Fibroblast of villous mesenchyme (primary cell): ENCODE results near the gene WFDC6. TPM values are rescaled to one million over a fixed set of nuclear protein-coding genes. Genes with fewer than 3 reads are reported as not detected.

Experiments
- DNase-seq: peaks from one replicate; pipeline ENCODE4 v3.0.0-alpha.2; 2010; ENCODE audit warnings: low read depth
- H3K4me3 ChIP-seq: 2 replicates; pipeline ENCODE4 v1.5.1; 2011; ENCODE audit warnings: low read depth, mild to moderate bottlenecking, low read length
- small RNA-seq: library from RNA; depleted of rRNA; stranded (forward); fragments of <200 nt; gene quantifications from one replicate; pipeline ENCODE3, GENCODE V24; 2012
- total RNA-seq: library from RNA; depleted of rRNA; stranded (reverse); fragments of >200 nt; gene quantifications from 2 replicates; pipeline ENCODE4 v1.2.3, GENCODE V29; 2012
- TF ChIP-seq, protein P1 (sequence below): IDR thresholded peaks from 2 replicates; pipeline ENCODE4 v1.5.1; 2012; ENCODE audit warnings: low read depth, mild to moderate bottlenecking, low read length; ENCODE audit not compliant: insufficient read depth

Gene WFDC6
- total RNA-seq, 1 donor, result not detected

DNA sequence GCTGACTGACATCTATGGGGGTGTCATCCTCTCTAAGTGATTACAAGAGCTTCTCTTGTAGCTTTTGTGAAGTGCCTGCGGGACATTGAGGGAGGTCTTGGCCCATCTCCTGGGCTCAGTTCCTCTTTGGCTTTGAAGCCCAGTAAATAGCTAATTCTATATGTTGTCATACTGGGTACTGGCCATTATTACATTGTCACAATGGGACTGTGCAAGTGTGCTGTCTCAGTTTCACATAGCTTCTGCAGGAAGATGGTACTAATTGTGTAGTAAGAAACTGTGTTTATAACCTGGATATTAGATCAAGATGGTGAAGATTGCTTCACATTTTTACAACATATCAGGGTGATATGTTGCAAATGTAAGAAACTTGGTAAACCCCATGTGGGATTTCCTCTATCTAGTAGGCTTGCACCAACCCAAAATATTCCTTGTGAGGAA lies 43.8 kb downstream of the WFDC6 start:
- DNase-seq, result no peak
- TF ChIP-seq, protein P1, sequence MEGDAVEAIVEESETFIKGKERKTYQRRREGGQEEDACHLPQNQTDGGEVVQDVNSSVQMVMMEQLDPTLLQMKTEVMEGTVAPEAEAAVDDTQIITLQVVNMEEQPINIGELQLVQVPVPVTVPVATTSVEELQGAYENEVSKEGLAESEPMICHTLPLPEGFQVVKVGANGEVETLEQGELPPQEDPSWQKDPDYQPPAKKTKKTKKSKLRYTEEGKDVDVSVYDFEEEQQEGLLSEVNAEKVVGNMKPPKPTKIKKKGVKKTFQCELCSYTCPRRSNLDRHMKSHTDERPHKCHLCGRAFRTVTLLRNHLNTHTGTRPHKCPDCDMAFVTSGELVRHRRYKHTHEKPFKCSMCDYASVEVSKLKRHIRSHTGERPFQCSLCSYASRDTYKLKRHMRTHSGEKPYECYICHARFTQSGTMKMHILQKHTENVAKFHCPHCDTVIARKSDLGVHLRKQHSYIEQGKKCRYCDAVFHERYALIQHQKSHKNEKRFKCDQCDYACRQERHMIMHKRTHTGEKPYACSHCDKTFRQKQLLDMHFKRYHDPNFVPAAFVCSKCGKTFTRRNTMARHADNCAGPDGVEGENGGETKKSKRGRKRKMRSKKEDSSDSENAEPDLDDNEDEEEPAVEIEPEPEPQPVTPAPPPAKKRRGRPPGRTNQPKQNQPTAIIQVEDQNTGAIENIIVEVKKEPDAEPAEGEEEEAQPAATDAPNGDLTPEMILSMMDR, result no peak
- H3K4me3 ChIP-seq, result no peak overlapping the region

DNA sequence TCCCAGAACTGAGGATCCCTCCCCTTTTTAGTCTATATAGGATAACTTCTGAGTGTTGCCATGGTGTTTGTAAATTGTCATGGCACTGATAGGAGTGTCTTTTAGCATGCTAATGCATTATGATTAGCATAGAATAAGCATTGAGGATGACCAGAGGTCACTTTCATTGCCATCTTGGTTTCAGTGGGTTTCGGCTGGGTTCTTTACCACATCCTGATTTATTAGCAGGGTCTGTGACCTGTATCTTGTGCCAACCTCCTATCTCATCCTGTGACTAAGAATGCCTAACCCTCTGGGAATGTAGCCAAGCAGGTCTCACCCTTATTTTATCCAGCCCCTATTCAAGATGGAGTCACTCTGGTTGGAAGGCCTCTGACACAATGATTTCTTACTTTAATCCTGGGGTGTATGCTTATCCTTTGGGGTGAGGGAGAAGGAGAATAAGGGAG lies 50.2 kb downstream of the WFDC6 start:
- no peak overlapping the region for H3K4me3 ChIP-seq
- DNase-seq, result no peak

DNA sequence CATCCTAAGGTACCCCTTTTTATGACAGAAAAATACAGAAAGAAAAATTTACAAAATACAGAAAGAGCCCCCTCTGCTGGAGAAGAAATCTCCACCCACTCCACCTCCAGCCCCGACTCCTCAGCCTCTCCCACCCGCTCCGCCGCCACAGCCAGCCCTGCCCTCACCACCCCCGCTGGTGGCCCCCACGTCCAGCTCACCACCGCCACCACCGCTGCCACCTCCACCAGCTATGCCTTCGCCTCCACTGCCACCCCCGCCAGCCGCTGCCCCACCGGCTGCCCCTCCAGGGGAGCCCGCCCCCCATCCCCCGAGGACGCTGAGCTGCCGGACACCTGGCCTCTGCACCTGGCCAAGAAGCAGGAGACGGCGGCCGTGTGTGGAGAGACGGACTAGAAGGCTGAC lies 52.0 kb downstream of the WFDC6 start:
- no peak overlapping the region for H3K4me3 ChIP-seq
- TF ChIP-seq, protein P1, result no peak
- DNase-seq, result no peak

More for the DNA sequence above, 50.2 kb downstream of the WFDC6 start:
- TF ChIP-seq, protein P1, result no peak

DNA sequence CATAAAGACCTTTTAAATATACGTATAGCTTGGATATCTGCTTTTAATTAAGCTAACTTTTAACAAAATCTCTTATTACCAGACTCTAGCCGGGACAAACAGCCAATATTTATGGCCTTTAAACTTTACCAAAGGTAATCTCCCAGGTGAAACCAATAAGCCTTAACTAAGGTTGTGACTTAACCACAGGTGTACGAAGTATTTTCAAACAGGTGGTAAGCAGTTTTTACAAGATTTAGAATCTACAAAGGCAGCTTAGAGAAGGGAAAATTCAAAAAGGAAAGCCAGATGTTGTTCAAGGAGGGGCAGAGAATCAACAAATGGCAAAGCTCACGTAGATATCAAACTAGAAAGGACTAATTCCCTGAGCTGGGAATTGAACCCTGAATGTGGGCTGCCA lies 53.9 kb downstream of the WFDC6 start:
- no peak overlapping the region for H3K4me3 ChIP-seq
- DNase-seq, result no peak
- TF ChIP-seq, protein P1, result no peak

DNA sequence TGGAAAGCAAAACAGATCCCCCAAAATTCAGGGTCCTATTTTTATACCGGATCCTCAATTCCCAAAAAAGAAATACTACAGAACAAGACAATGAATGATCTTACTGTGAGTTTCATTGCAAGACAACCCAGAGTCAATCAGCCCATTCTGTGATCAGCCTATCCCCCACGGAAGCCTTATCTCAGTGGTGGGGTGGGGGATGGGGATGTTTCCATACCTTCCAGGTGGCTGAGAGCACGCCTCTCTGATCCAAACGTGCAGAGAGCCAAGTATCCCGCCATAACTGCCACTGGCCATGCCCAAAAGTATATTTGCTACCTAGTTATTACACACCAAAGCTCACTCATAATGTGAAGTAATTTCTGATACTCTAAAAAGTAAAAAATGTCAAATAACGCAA lies 54.6 kb downstream of the WFDC6 start:
- no peak for DNase-seq
- TF ChIP-seq, protein P1, result no peak
- no peak overlapping the region for H3K4me3 ChIP-seq

Small RNAs within 50 kb of the gene (small RNA-seq; reads per million reads assigned to genes)
- not detected for gene AL031663.1
- not detected for gene HSPD1P21
- gene RNA5SP485, result not detected

Other genes with a start within 250 kb of the WFDC6 start
- not detected in 2 replicates for gene RBPJL, start 232.6 kb downstream of the WFDC6 start, total RNA-seq
- gene MATN4, start 231.2 kb downstream of the WFDC6 start, total RNA-seq, result not detected in 2 replicates
- 129 and 178 TPM in 2 replicates for gene SDC4, start 191.1 kb downstream of the WFDC6 start, total RNA-seq
- 19.0 and 25.9 TPM in 2 replicates for gene SYS1, start 176.3 kb downstream of the WFDC6 start, total RNA-seq
- not detected in 2 replicates for gene TP53TG5, start 161.2 kb downstream of the WFDC6 start, total RNA-seq
- 9.9 and 11.3 TPM in 2 replicates for gene DBNDD2, start 131.2 kb downstream of the WFDC6 start, total RNA-seq
- gene PIGT, start 123.3 kb downstream of the WFDC6 start, total RNA-seq, result 27.7 and 28.1 TPM in 2 replicates
- not detected in 2 replicates for gene WFDC2, start 69.7 kb downstream of the WFDC6 start, total RNA-seq
- gene SPINT3, start 23.9 kb downstream of the WFDC6 start, total RNA-seq, result not detected in 2 replicates
- gene EPPIN, start 7.9 kb upstream of the WFDC6 start, total RNA-seq, result not detected in 2 replicates
- gene WFDC8, start 39.8 kb upstream of the WFDC6 start, total RNA-seq, result not detected in 2 replicates
- gene WFDC10A, start 90.3 kb upstream of the WFDC6 start, total RNA-seq, result not detected in 2 replicates
- gene WFDC9, start 91.8 kb upstream of the WFDC6 start, total RNA-seq, result not detected in 2 replicates
- gene WFDC11, start 130.8 kb upstream of the WFDC6 start, total RNA-seq, result not detected in 2 replicates
- not detected in 2 replicates for gene WFDC13, start 162.6 kb upstream of the WFDC6 start, total RNA-seq
- not detected in 2 replicates for gene WFDC10B, start 165.5 kb upstream of the WFDC6 start, total RNA-seq
- not detected in 2 replicates for gene SPINT4, start 182.9 kb upstream of the WFDC6 start, total RNA-seq